Ovary (tissue), 9 donors: Measurements from ENCODE around the gene RTL1. TPM values are rescaled to one million over a fixed set of nuclear protein-coding genes. Genes with fewer than 3 reads are reported as not detected.

ENCODE experiments used
- DNase-seq, 5 donors: peaks; one replicate each; pipeline ENCODE4 v3.0.0-alpha.2; 2019 to 2020
- H3K27ac ChIP-seq, 2 donors: fragments of 200-600 bp; one replicate each; pipeline versions ENCODE4 v1.5.1 to v1.8.0; 2019 to 2022
- H3K27me3 ChIP-seq: fragments of 200-600 bp; one replicate; pipeline ENCODE4 v1.8.0; 2022
- H3K36me3 ChIP-seq: fragments of 200-600 bp; sonication (generic); one replicate; pipeline ENCODE4 v1.5.1; 2019
- H3K4me1 ChIP-seq: one replicate; pipeline ENCODE4 v1.8.1; 2013; ENCODE audit warnings: mild to moderate bottlenecking, moderate library complexity; ENCODE audit not compliant: insufficient read depth
- H3K4me3 ChIP-seq: fragments of 200-600 bp; sonication (generic); one replicate; pipeline ENCODE4 v1.5.1; 2017
- H3K9me3 ChIP-seq, 2 donors: fragments of 200-600 bp in 1 of 2; sonication (generic) in 1 of 2; one replicate each; pipeline versions ENCODE4 v1.5.1 to v1.8.1; 2013 to 2019; ENCODE audit warnings: mild to moderate bottlenecking in 1 of 2, moderate library complexity in 1 of 2
- EP300 ChIP-seq: sonication (generic); formaldehyde crosslinking; IDR thresholded peaks from one replicate; pipeline ENCODE4 v1.6.1; 2017; ENCODE audit warnings: antibody characterized with exemption
- POLR2A ChIP-seq: fragments of 450-650 bp; IDR thresholded peaks from one replicate; pipeline ENCODE4 v1.6.1; 2017; ENCODE audit warnings: antibody characterized with exemption, mild to moderate bottlenecking, moderate library complexity
- WGBS, 3 donors: extraction: QIAGEN DNeasy Blood & Tissue Kit in 1 of 3; methylation state at CpG; one replicate each; pipeline versions ENCODE4 v1.1.5 to v1.1.7; 2013 to 2017; 5-methylcytosine and 5-hydroxymethylcytosine counted together
- intact Hi-C, 4 donors: fragments of 100-400 bp; cut with DNase I; formaldehyde crosslinking; loops; one replicate each; pipeline versions ENCODE4 v1.11.0 to v1.15.1; 2022 to 2023
- polyA plus RNA-seq, 2 donors: library from polyadenylated mRNA; stranded (reverse); fragments of 200-250 nt in 1 of 2; fragments of 350-450 nt in 1 of 2; fragmentation: Illumina TruSeq in 1 of 2; extraction: RNeasy Lipid Tissue Mini Kit (QIAGEN cat#74804) in 1 of 2; gene quantifications; one replicate each; pipeline ENCODE4 v1.2.3, GENCODE V29; 2013 to 2014
- total RNA-seq, 7 donors: library from RNA; depleted of rRNA in 2 of 7; stranded (reverse); fragments of >200 nt in 2 of 7; fragmentation: NEBNext Ultra II Directional in 3 of 7; extraction: Animal tissue kit (Norgen Biotek cat#: 25700) in 3 of 7; gene quantifications; one replicate each; pipeline versions ENCODE4 v1.1.0 to v1.2.4, GENCODE V29; 2016 to 2023
- TF ChIP-seq, protein P1 (sequence below), 3 donors: fragments of 450-650 bp in 2 of 3; fragments of 200-600 bp in 1 of 3; IDR thresholded peaks; one replicate each; pipeline versions ENCODE4 v1.5.1 to v1.8.0; 2016 to 2022; ENCODE audit warnings: antibody characterized with exemption in 3 of 3, mild to moderate bottlenecking in 1 of 3
- donor health status: DM: no; HTN: no; CAD: no; lungs with moderate emphysema.
- donor health status: DM: no; HTN: no; CAD: no.
- donor health status: Bipolar disorder and iron deficiency.
- donor health status: DM: yes; HTN: yes; CAD: no.
- donor health status: DM: no; HTN: no; CAD: no.
- donor health status: DM: yes; HTN: yes; CAD: no.

Gene RTL1
- total and polyA plus RNA-seq, 9 donors: 0.06 to 1.3 (median 0.40) TPM; not detected in 2

DNA sequence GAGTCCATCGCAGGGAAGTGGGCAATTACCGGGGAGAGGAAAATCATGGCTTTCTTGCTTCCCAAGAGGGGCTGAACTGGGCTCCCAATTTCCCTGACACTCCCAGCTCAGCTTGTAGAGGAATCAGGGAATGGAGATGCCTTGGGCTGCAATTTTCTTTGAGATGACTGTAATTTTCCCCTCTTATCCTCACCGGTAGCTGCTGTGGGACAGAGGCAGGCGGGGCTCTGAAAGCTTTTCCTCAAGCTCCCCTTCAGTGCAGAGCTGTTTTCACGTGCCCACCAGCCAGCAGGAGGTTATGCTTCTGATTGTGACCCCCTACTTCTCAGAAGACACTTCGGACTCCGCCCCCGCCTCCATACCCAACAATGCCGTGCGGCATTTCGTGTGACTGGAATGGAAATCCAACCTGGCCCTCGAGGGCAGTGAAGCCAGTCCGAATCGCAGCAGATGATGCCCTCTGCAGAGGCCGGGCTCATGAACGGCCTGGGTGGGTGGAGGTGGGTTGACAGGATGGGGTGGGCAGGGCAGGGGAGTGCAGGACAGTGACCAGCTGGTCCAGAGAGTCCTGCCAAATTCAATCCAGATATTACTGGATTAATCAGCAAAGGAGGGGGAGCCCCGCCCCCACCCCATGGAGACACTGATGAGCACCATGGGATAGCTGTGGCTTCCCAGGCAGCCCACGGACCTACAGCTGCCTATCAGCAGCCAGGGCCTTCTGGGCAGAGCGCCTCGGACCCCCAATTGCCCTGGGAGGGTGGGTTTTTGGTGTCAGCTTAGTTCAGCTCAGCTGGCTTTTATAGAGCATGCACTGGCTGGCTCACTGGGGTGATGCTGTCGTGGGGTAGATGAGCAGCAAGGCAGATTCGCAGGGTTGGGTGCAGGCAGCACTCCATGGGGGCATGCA is 37.6 kb downstream of the RTL1 start:
- no peaks in the 10 kb centered on the region for H3K36me3 ChIP-seq
- no peak overlapping the region for H3K27ac ChIP-seq
- no peaks in the 10 kb centered on the region for H3K9me3 ChIP-seq
- no peak overlapping the region for H3K4me3 ChIP-seq
- peak in 2 of 5 donors; percentile 39 to 45 for DNase-seq
- H3K4me1 ChIP-seq: no peaks in the 10 kb centered on the region
- no peaks in the 10 kb centered on the region for H3K27me3 ChIP-seq
- no peak for TF ChIP-seq EP300
- TF ChIP-seq POLR2A: no peak
- TF ChIP-seq, protein P1, sequence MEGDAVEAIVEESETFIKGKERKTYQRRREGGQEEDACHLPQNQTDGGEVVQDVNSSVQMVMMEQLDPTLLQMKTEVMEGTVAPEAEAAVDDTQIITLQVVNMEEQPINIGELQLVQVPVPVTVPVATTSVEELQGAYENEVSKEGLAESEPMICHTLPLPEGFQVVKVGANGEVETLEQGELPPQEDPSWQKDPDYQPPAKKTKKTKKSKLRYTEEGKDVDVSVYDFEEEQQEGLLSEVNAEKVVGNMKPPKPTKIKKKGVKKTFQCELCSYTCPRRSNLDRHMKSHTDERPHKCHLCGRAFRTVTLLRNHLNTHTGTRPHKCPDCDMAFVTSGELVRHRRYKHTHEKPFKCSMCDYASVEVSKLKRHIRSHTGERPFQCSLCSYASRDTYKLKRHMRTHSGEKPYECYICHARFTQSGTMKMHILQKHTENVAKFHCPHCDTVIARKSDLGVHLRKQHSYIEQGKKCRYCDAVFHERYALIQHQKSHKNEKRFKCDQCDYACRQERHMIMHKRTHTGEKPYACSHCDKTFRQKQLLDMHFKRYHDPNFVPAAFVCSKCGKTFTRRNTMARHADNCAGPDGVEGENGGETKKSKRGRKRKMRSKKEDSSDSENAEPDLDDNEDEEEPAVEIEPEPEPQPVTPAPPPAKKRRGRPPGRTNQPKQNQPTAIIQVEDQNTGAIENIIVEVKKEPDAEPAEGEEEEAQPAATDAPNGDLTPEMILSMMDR (IDR thresholded peaks at IDR 0.05): no peak
- intact Hi-C loops: no loop called here
- WGBS, 3 donors: 52 to 73% (median 56%) methylated on average over 21 to 22 of the region's 22 CpGs

DNA sequence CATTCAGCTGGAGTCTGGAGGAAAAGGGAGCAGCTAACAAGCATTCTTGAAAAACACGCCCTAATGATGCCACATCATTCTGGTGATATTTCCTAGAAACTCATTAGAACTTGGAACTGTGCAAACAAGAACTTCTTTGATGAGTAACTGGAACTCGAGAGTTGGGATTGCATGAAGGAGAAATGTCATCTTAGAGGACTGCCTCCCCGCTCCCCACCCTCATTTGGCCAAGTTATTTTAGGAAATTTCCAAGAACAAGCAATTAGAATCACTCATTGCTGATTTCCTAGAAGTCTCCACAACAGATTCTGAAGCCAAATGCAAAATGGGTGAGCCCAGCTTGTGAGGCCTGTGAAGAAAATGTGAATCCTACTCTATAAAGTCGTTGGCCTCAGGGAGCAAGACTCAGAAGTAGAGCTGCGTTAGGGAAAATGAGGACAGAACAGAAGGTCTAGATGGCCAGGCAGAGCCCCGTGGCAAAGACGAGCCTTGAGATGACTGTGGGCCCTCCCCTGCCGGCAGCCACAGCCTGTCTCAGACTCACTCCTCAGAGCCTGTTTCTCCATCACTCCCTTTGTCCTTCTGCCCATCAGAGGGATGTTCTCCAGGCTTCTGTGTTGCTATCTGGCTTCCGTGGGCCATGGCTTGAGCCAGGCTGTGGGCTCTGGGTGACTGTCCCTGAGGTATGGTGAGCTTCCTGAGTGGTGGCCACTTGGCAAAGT is 38.4 kb downstream of the RTL1 start:
- TF ChIP-seq, protein P1 (IDR thresholded peaks at IDR 0.05): no peak
- TF ChIP-seq EP300: peak; percentile 13
- no peaks in the 10 kb centered on the region for H3K9me3 ChIP-seq
- H3K4me3 ChIP-seq: no peak overlapping the region
- no peaks in the 10 kb centered on the region for H3K36me3 ChIP-seq
- no peaks in the 10 kb centered on the region for H3K4me1 ChIP-seq
- peak in 2 of 5 donors; percentile 12 to 31 for DNase-seq
- no peaks in the 10 kb centered on the region for H3K27me3 ChIP-seq
- WGBS, 3 donors: 64 to 70% (median 70%) methylated on average over 9 of the region's 9 CpGs
- no peak overlapping the region for H3K27ac ChIP-seq
- intact Hi-C loops: no loop called here

DNA sequence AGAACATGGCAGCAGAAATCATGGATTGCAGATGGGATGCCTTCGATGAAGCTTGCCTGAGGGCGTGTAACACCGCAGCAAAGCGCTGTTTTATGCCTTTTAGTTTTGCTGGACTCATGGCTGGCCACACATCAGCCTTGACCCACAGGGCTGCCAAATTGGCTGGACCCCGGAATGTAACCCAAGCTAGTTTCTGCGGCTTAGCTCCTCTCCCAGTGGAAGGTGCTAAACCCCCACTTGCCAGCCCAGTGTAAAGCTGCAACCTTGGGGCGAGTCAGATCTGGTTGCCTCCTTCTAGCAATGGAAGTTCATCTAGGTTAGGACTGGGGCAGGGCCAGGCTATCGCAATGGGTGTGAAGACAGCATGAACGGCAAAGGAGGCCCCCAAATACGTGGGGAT is 39.3 kb downstream of the RTL1 start:
- no peaks in the 10 kb centered on the region for H3K9me3 ChIP-seq
- peak in 3 of 5 donors; percentile 18 to 42 (median 19) for DNase-seq
- no peaks in the 10 kb centered on the region for H3K4me1 ChIP-seq
- 77 to 90% (median 85%) methylated on average over 10 of the region's 10 CpGs for WGBS, 3 donors
- H3K4me3 ChIP-seq: no peak overlapping the region
- no peak overlapping the region for H3K27ac ChIP-seq
- intact Hi-C loops: no loop called here
- TF ChIP-seq EP300: no peak
- TF ChIP-seq, protein P1 (IDR thresholded peaks at IDR 0.05): no peak
- TF ChIP-seq POLR2A: no peak
- no peaks in the 10 kb centered on the region for H3K27me3 ChIP-seq
- no peaks in the 10 kb centered on the region for H3K36me3 ChIP-seq

DNA sequence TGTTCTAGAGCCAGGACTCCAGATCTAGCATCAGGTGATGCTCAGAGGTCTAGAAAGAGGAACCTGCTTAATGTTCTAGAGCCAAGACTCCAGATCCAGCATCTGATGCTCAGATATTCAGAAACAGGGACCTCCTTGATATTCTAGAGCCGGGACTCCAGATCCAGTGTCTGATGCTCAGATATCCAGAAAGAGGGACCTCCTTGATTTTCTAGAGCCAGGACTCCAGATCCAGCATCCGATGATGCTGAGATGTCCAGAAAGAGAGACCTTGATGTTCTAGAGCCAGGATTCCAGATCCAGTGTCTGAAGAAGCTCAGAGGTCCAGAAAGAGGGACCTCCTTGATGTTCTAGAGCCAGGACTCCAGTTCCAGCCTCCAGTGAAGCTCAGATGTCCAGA is 40.7 kb downstream of the RTL1 start:
- intact Hi-C loops: no loop called here
- no peak for DNase-seq
- Histone ChIP-seq H3K36me3 (no peaks in the 10 kb centered on the region), H3K4me1 (no peaks in the 10 kb centered on the region), H3K4me3 (no peak overlapping the region), H3K27me3 (no peaks in the 10 kb centered on the region), H3K27ac (no peak overlapping the region), H3K9me3 (no peaks in the 10 kb centered on the region)
- no peak for TF ChIP-seq POLR2A
- TF ChIP-seq, protein P1 (IDR thresholded peaks at IDR 0.05): no peak
- no peak for TF ChIP-seq EP300
- 95 to 98% (median 96%) methylated on average over 2 of the region's 2 CpGs for WGBS, 3 donors
